HS-5 (cell line): ENCODE results near the gene CENPS.
"Not testable (repeated sequence)": the region's sequence is repeated elsewhere in the genome, so short reads cannot be mapped to it uniquely, and the experiment has no call there.

Experiments
- DNase-seq: peaks from one replicate; pipeline ENCODE4 v3.0.0-alpha.2; 2012; ENCODE audit warnings: low read depth

Gene CENPS

GRCh38 chr1:10451287-10451686, 21.1 kb downstream of the CENPS start:
- no peak for DNase-seq

GRCh38 chr1:10456048-10456447, 25.8 kb downstream of the CENPS start:
- DNase-seq, result no peak

GRCh38 chr1:10456661-10457060, 26.4 kb downstream of the CENPS start:
- DNase-seq, result no peak

- DNase-seq, result not testable (repeated sequence)
These were observed 27.2 kb downstream of the CENPS start for GRCh38 chr1:10457462-10457861.

- DNase-seq, result no peak
These were observed 27.6 kb downstream of the CENPS start for GRCh38 chr1:10457875-10458274.

- peak; percentile 48 for DNase-seq
These were observed 29.0 kb downstream of the CENPS start for GRCh38 chr1:10459184-10459583.

GRCh38 chr1:10467078-10467477, 36.8 kb downstream of the CENPS start:
- DNase-seq, result no peak

GRCh38 chr1:10470043-10470442, 39.8 kb downstream of the CENPS start:
- no peak for DNase-seq

GRCh38 chr1:10471411-10472219, 41.4 kb downstream of the CENPS start:
- DNase-seq, result no peak

- DNase-seq, result peak; percentile 82
These were observed 42.2 kb downstream of the CENPS start, which contains the start of gene DFFA for GRCh38 chr1:10472220-10473144. TSS of gene DFFA (minus strand) at chr1:10472529. CDS start at chr1:10472458, 71 bp downstream.

- no peak for DNase-seq
These were observed 43.0 kb downstream of the CENPS start for GRCh38 chr1:10473145-10473765.

- not testable (repeated sequence) for DNase-seq
These were observed 44.0 kb downstream of the CENPS start for GRCh38 chr1:10474309-10474612.

- DNase-seq, result peak; percentile 53
These were observed 44.6 kb downstream of the CENPS start, which contains the start of gene PEX14 for GRCh38 chr1:10474613-10475507. TSS of gene PEX14 (plus strand) at chr1:10474950. CDS start at chr1:10474967, 17 bp downstream.

- DNase-seq, result no peak
These were observed 45.3 kb downstream of the CENPS start for GRCh38 chr1:10475510-10475909.

GRCh38 chr1:10479296-10479695, 49.1 kb downstream of the CENPS start:
- DNase-seq, result no peak

- no peak for DNase-seq
These were observed 50.4 kb downstream of the CENPS start for GRCh38 chr1:10480614-10481013.

GRCh38 chr1:10484521-10484920, 54.3 kb downstream of the CENPS start:
- DNase-seq, result no peak

GRCh38 chr1:10489291-10490055, 59.2 kb downstream of the CENPS start:
- DNase-seq, result no peak

- DNase-seq, result no peak
These were observed 60.2 kb downstream of the CENPS start for GRCh38 chr1:10490286-10490970.
